BE2C (cell line): Measurements from ENCODE around the gene SCN7A.

Source experiments
- DNase-seq: peaks from one replicate; pipeline ENCODE4 v3.0.0-alpha.2; 2020
- H3K27me3 ChIP-seq: fragments of 250-450 bp; sonication (Bioruptor Pico); 2 replicates; pipeline ENCODE4 v1.5.1; 2020; ENCODE audit warnings: mild to moderate bottlenecking
- H3K36me3 ChIP-seq: fragments of 250-450 bp; sonication (Bioruptor Pico); 2 replicates; pipeline ENCODE4 v1.5.1; 2020; ENCODE audit warnings: mild to moderate bottlenecking
- H3K4me1 ChIP-seq: fragments of 250-450 bp; sonication (Bioruptor Pico); 2 replicates; pipeline ENCODE4 v1.5.1; 2020
- H3K4me3 ChIP-seq: 2 replicates; pipeline ENCODE4 v1.5.1; 2011; ENCODE audit warnings: low read depth, low read length
- H3K9me3 ChIP-seq: fragments of 250-450 bp; sonication (Bioruptor Pico); 2 replicates; pipeline ENCODE4 v1.5.1; 2020
- CTCF ChIP-seq: IDR thresholded peaks from 2 replicates; pipeline ENCODE4 v1.5.1; 2012; ENCODE audit warnings: mild to moderate bottlenecking, low read depth, low read length

The SCN7A gene

GRCh38 chr2:166491461-166491860 is 2.6 kb downstream of the SCN7A start:
- no peak for TF ChIP-seq CTCF
- H3K27me3 ChIP-seq: no peaks in the 10 kb centered on the region
- no peak overlapping the region for H3K4me3 ChIP-seq
- DNase-seq: no peak
- H3K4me1 ChIP-seq: no peaks in the 10 kb centered on the region
- H3K9me3 ChIP-seq: no peaks in the 10 kb centered on the region
- H3K36me3 ChIP-seq: no peaks in the 10 kb centered on the region

DNA sequence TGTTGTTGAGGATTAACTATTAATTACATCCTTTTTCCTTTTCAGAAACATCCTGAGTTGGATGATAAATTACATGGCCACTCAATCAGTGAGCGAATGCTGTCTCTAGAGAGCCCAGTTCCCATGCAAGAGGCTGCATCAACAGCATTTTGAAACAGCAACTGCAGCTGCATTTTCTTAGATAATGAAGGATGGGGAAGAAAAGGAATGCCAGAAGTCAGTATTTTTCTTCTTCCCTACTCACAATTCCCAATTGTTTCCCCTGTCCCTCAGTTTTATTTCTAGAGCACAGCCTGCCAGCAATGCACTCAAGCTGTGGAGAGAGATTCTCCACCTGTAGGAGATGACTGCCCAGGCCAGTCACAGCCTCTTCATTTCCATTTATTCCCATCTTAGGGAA is 6.9 kb downstream of the SCN7A start:
- no peak for TF ChIP-seq CTCF
- H3K4me3 ChIP-seq: no peak overlapping the region
- no peaks in the 10 kb centered on the region for H3K4me1 ChIP-seq
- no peak for DNase-seq
- no peaks in the 10 kb centered on the region for H3K36me3 ChIP-seq
- no peaks in the 10 kb centered on the region for H3K27me3 ChIP-seq
- H3K9me3 ChIP-seq: no peaks in the 10 kb centered on the region

GRCh38 chr2:166485558-166486178 is 8.4 kb downstream of the SCN7A start:
- TF ChIP-seq CTCF: no peak
- Histone ChIP-seq H3K9me3 (no peaks in the 10 kb centered on the region), H3K4me3 (no peak overlapping the region), H3K4me1 (no peaks in the 10 kb centered on the region), H3K27me3 (no peaks in the 10 kb centered on the region), H3K36me3 (no peaks in the 10 kb centered on the region)
- DNase-seq: no peak

- Histone ChIP-seq H3K4me3 (no peak overlapping the region), H3K4me1 (no peaks in the 10 kb centered on the region), H3K9me3 (no peaks in the 10 kb centered on the region), H3K36me3 (no peaks in the 10 kb centered on the region), H3K27me3 (no peaks in the 10 kb centered on the region)
- no peak for TF ChIP-seq CTCF
- DNase-seq: no peak
Observed at GRCh38 chr2:166472332-166472731, 21.7 kb downstream of the SCN7A start.

GRCh38 chr2:166468124-166469024 is 25.7 kb downstream of the SCN7A start:
- no peak for DNase-seq
- H3K36me3 ChIP-seq: no peaks in the 10 kb centered on the region
- no peak for TF ChIP-seq CTCF

GRCh38 chr2:166464187-166464586 is 29.9 kb downstream of the SCN7A start:
- no peaks in the 10 kb centered on the region for H3K9me3 ChIP-seq
- no peak for DNase-seq
- H3K36me3 ChIP-seq: no peaks in the 10 kb centered on the region
- TF ChIP-seq CTCF: no peak
- H3K4me3 ChIP-seq: no peak overlapping the region
- no peaks in the 10 kb centered on the region for H3K4me1 ChIP-seq
- no peaks in the 10 kb centered on the region for H3K27me3 ChIP-seq

More at GRCh38 chr2:166468124-166469024, 25.7 kb downstream of the SCN7A start:
- no peaks in the 10 kb centered on the region for H3K27me3 ChIP-seq
- H3K4me1 ChIP-seq: no peaks in the 10 kb centered on the region
- H3K4me3 ChIP-seq: no peak overlapping the region
- H3K9me3 ChIP-seq: no peaks in the 10 kb centered on the region
